HepG2 (cell line): ENCODE results near the gene MIDN. TPM values are rescaled to one million over a fixed set of nuclear protein-coding genes. Genes with fewer than 3 reads are reported as not detected.

Source experiments
- ATF3 ChIP-seq: sonication (generic); formaldehyde crosslinking; IDR thresholded peaks from 2 replicates; pipeline ENCODE4 v1.4.0; 2020; ENCODE audit warnings: missing genetic modification reagents
- CREM ChIP-seq, 2 experiments: sonication (generic) in 1 of 2; formaldehyde crosslinking in 1 of 2; IDR thresholded peaks; 2 replicates each; pipeline versions ENCODE4 v1.4.0 to v1.6.1; 2016 to 2020; ENCODE audit warnings: antibody characterized with exemption in 1 of 2, mild to moderate bottlenecking in 1 of 2, missing genetic modification reagents in 1 of 2
- DRAP1 ChIP-seq: IDR thresholded peaks from 2 replicates; pipeline ENCODE4 v1.6.1; 2016; ENCODE audit warnings: missing genetic modification reagents, missing compliant biosample characterization
- FOSL2 ChIP-seq: sonication (generic); formaldehyde crosslinking; IDR thresholded peaks from 2 replicates; pipeline ENCODE4 v1.4.0; 2020; ENCODE audit warnings: missing genetic modification reagents
- HNRNPUL1 ChIP-seq: fragments of 200-400 bp; formaldehyde crosslinking; IDR thresholded peaks from 2 replicates; pipeline ENCODE4 v1.6.1; 2017; ENCODE audit warnings: low read depth, mild to moderate bottlenecking, low read length, moderate library complexity
- KDM2A ChIP-seq: sonication (generic); formaldehyde crosslinking; IDR thresholded peaks from 2 replicates; pipeline ENCODE4 v1.4.0; 2020; ENCODE audit warnings: low read depth, missing genetic modification reagents, borderline replicate concordance
- NKX3-1 ChIP-seq: sonication (generic); formaldehyde crosslinking; IDR thresholded peaks from 2 replicates; pipeline ENCODE4 v1.5.0; 2020; ENCODE audit warnings: missing genetic modification reagents
- NRL ChIP-seq: sonication (generic); formaldehyde crosslinking; IDR thresholded peaks from 2 replicates; pipeline ENCODE4 v1.5.0; 2020; ENCODE audit warnings: missing genetic modification reagents, mild to moderate bottlenecking, moderate library complexity, borderline replicate concordance
- PAWR ChIP-seq: sonication (generic); formaldehyde crosslinking; IDR thresholded peaks from 2 replicates; pipeline ENCODE4 v1.4.0; 2020; ENCODE audit warnings: missing genetic modification reagents, mild to moderate bottlenecking, borderline replicate concordance
- PAX8 ChIP-seq: sonication (generic); formaldehyde crosslinking; IDR thresholded peaks from 2 replicates; pipeline ENCODE4 v1.8.0; 2022; ENCODE audit warnings: mild to moderate bottlenecking, missing genetic modification reagents, borderline replicate concordance
- RFXANK ChIP-seq: IDR thresholded peaks from 2 replicates; pipeline ENCODE4 v1.6.1; 2016
- SIN3B ChIP-seq: fragments of 150-350 bp; IDR thresholded peaks from 2 replicates; pipeline ENCODE4 v1.6.1; 2014; ENCODE audit warnings: low read length
- SP5 ChIP-seq: IDR thresholded peaks from 2 replicates; pipeline ENCODE4 v1.6.1; 2016; ENCODE audit warnings: low read depth, borderline replicate concordance
- SRSF1 ChIP-seq: fragments of 200-400 bp; formaldehyde crosslinking; optimal IDR thresholded peaks from 2 replicates; pipeline ENCODE3; 2017; ENCODE audit warnings: mild to moderate bottlenecking, low read depth, low read length, moderate library complexity
- TEAD2 ChIP-seq: sonication (generic); formaldehyde crosslinking; IDR thresholded peaks from 2 replicates; pipeline ENCODE4 v1.9.0; 2021; ENCODE audit warnings: missing genetic modification reagents
- ZBED4 ChIP-seq: sonication (generic); formaldehyde crosslinking; IDR thresholded peaks from 2 replicates; pipeline ENCODE4 v1.4.0; 2020; ENCODE audit warnings: missing genetic modification reagents, borderline replicate concordance
- ZBTB21 ChIP-seq: sonication (generic); formaldehyde crosslinking; IDR thresholded peaks from 2 replicates; pipeline ENCODE4 v1.4.0; 2020; ENCODE audit warnings: missing genetic modification reagents
- ZBTB7B ChIP-seq: sonication (generic); formaldehyde crosslinking; IDR thresholded peaks from 2 replicates; pipeline ENCODE4 v1.4.0; 2020; ENCODE audit warnings: missing genetic modification reagents
- ZFP36 ChIP-seq: fragments of 150-350 bp; IDR thresholded peaks from 2 replicates; pipeline ENCODE4 v1.6.1; 2018; ENCODE audit warnings: borderline replicate concordance, low read length, low read depth; ENCODE audit not compliant: partially characterized antibody
- ZNF136 ChIP-seq: sonication (generic); formaldehyde crosslinking; IDR thresholded peaks from 2 replicates; pipeline ENCODE4 v1.8.1; 2022; ENCODE audit warnings: low read depth, mild to moderate bottlenecking, moderate library complexity, missing genetic modification reagents
- ZNF296 ChIP-seq: sonication (generic); formaldehyde crosslinking; conservative IDR thresholded peaks from 2 replicates; pipeline ENCODE4 v1.5.0; 2020; ENCODE audit warnings: mild to moderate bottlenecking, missing genetic modification reagents
- ZNF329 ChIP-seq: sonication (generic); formaldehyde crosslinking; IDR thresholded peaks from 2 replicates; pipeline ENCODE4 v1.9.0; 2021; ENCODE audit warnings: low read depth, mild to moderate bottlenecking, missing genetic modification reagents
- ZNF335 ChIP-seq: sonication (generic); formaldehyde crosslinking; IDR thresholded peaks from 2 replicates; pipeline ENCODE4 v1.4.0; 2020; ENCODE audit warnings: missing genetic modification reagents
- ZNF431 ChIP-seq: sonication (generic); formaldehyde crosslinking; IDR thresholded peaks from 2 replicates; pipeline ENCODE4 v1.9.0; 2022; ENCODE audit warnings: missing genetic modification reagents, low read depth, mild to moderate bottlenecking, borderline replicate concordance
- polyA plus RNA-seq, 8 experiments: library from polyadenylated mRNA; depleted of rRNA in 3 of 8; stranded (reverse) in 7 of 8; unstranded in 1 of 8; fragments of >200 nt; fragmentation: Illumina TruSeq in 4 of 8; extraction: Trizol in 4 of 8; gene quantifications; 2 replicates each; pipeline versions ENCODE4 v1.2.1 to v1.2.3, GENCODE V29; 2011 to 2016; ENCODE audit warnings: low read depth in 4 of 8, missing spikeins in 1 of 8, mixed read lengths in 1 of 8; ENCODE audit not compliant: insufficient read depth in 1 of 8
- total RNA-seq, 5 experiments: library from RNA; depleted of rRNA; stranded (reverse); fragments of >200 nt; fragmentation: Illumina TruSeq; extraction: Trizol; gene quantifications; 2 replicates each; pipeline ENCODE4 v1.2.3, GENCODE V29; 2016; ENCODE audit warnings: low read depth in 1 of 5
- TF ChIP-seq, protein P1 (sequence below): sonication (generic); formaldehyde crosslinking; IDR thresholded peaks from 2 replicates; pipeline ENCODE4 v1.5.0; 2020; ENCODE audit warnings: missing genetic modification reagents

The MIDN gene
- total and polyA plus RNA-seq, 2 of the 13 experiments (the other 11 are each of a cell fraction or from before 2014, with no cell fraction given), result 8.4 to 18.0 TPM

DNA sequence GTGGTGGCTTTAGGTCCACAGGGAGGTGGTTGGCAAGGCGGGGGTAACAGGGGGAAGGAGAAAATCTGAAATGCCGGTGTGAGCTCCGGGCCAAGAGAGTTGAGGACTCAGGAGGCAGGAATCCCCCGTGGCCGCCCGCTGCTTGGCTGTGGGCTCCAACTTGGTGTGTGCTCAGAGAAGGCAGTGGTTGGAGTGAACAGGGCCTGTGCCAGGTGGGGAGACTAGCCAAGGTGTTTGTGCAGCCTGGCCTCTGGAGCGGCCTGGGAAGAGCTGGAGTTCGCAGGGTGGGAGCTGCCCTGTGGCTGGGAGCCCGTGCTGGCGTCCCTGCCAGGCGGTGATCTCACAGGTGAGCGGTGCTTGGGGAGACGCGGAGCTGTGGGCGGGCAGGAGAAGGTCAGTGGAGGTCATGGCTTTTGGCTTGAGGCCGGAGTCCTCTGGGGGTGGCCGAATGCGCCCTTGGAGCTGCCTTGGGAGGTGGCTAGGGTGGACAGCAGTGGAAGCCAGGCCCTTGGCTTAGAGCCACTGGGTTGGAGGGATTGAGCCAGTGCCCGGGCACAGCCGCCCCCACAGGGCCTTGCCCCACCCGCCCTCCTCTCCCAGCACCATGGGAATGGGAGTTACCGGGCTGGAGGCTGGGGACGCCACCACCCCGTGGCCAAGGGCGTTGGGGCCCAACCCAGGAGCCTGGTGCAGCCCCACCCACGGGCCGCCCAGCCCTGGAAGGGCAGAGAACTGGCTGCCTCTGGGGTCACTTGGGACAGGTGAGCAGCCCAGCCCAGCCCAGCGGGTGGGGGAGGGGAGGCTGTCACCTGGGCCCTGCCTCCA, 13.6 kb downstream of the MIDN start (continued):
- TF ChIP-seq ZNF296 (CRISPR knock-in tag) (peak; percentile 66; the same call in 1 of the 2 replicates), DRAP1 (CRISPR knock-in tag) (0 out of 2 replicates have a peak, but pooled peaks have one; percentile 17), KDM2A (CRISPR knock-in tag) (peak; percentile 47; the same call in 1 of the 2 replicates), ATF3 (CRISPR knock-in tag) (peak; percentile 35; the same call in 1 of the 2 replicates), SRSF1 (peak; percentile 12), ZNF329 (CRISPR knock-in tag) (no peak), ZNF431 (CRISPR knock-in tag) (0 out of 2 replicates have a peak, but pooled peaks have one; percentile 57), SIN3B (no peak), ZFP36 (no peak), SP5 (CRISPR knock-in tag) (no peak), ZBTB21 (CRISPR knock-in tag) (0 out of 2 replicates have a peak, but pooled peaks have one; percentile 16), ZNF136 (CRISPR knock-in tag) (no peak), PAX8 (CRISPR knock-in tag) (no peak), FOSL2 (CRISPR knock-in tag) (peak; percentile 49), RFXANK (CRISPR knock-in tag) (no peak), NRL (CRISPR knock-in tag) (peak; percentile 11; the same call in 1 of the 2 replicates), TEAD2 (CRISPR knock-in tag) (no peak), ZNF335 (no peak), ZBTB7B (CRISPR knock-in tag) (no peak; the same call in 1 of the 2 replicates), PAWR (CRISPR knock-in tag) (no peak), NKX3-1 (CRISPR knock-in tag) (no peak), HNRNPUL1 (no peak), CREM (IDR thresholded peaks at IDR 0.05) (no peak), CREM (CRISPR knock-in tag; IDR thresholded peaks at IDR 0.05) (no peak), ZBED4 (CRISPR knock-in tag) (no peak)
- TF ChIP-seq, protein P1, sequence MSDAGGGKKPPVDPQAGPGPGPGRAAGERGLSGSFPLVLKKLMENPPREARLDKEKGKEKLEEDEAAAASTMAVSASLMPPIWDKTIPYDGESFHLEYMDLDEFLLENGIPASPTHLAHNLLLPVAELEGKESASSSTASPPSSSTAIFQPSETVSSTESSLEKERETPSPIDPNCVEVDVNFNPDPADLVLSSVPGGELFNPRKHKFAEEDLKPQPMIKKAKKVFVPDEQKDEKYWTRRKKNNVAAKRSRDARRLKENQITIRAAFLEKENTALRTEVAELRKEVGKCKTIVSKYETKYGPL (CRISPR knock-in tag), result no peak
